Stomach (tissue), 4 donors: ENCODE results near the gene DBNDD1.

Experiments
- EP300 ChIP-seq: sonication (generic); formaldehyde crosslinking; IDR thresholded peaks from one replicate; pipeline ENCODE4 v1.6.1; 2017; ENCODE audit warnings: antibody characterized with exemption
- POLR2A ChIP-seq, 4 donors: fragments of 450-650 bp; IDR thresholded peaks; one replicate each; pipeline ENCODE4 v1.6.1; 2016; ENCODE audit warnings: antibody characterized with exemption in 4 of 4, control low read depth in 2 of 4, mild to moderate bottlenecking in 1 of 4, moderate library complexity in 1 of 4
- POLR2AphosphoS5 ChIP-seq, 3 donors: sonication (generic); formaldehyde crosslinking; IDR thresholded peaks; one replicate each; pipeline ENCODE4 v1.6.1; 2016; ENCODE audit warnings: antibody characterized with exemption in 3 of 3
- TF ChIP-seq, protein P1 (sequence below), 7 experiments: fragments of 450-650 bp in 4 of 7; fragments of 200-600 bp in 3 of 7; sonication (generic) in 3 of 7; IDR thresholded peaks; one replicate each; pipeline ENCODE4 v1.5.1; 2016 to 2019; ENCODE audit warnings: antibody characterized with exemption in 7 of 7, control low read depth in 2 of 7, mild to moderate bottlenecking in 1 of 7

DNA sequence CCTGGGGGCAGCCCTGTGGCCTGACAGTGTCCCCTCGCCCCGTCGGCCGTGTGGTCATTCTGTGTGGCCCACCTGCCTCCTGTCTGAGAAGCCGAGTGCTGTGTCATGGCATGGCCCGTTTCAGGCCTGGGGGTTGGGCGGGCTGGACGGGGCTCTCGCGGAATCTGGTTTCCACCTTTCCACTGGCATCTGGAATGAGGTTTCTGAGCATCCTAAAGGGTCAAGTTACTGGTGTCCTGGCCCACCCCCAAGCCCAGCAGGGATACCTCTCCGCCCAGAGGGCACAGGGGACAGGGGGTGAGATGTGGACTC, 7.8 kb downstream of the DBNDD1 start:
- TF ChIP-seq POLR2A (IDR thresholded peaks at IDR 0.05) (no peak), EP300 (no peak), POLR2AphosphoS5 (IDR thresholded peaks at IDR 0.05) (no peak)
- TF ChIP-seq, protein P1, sequence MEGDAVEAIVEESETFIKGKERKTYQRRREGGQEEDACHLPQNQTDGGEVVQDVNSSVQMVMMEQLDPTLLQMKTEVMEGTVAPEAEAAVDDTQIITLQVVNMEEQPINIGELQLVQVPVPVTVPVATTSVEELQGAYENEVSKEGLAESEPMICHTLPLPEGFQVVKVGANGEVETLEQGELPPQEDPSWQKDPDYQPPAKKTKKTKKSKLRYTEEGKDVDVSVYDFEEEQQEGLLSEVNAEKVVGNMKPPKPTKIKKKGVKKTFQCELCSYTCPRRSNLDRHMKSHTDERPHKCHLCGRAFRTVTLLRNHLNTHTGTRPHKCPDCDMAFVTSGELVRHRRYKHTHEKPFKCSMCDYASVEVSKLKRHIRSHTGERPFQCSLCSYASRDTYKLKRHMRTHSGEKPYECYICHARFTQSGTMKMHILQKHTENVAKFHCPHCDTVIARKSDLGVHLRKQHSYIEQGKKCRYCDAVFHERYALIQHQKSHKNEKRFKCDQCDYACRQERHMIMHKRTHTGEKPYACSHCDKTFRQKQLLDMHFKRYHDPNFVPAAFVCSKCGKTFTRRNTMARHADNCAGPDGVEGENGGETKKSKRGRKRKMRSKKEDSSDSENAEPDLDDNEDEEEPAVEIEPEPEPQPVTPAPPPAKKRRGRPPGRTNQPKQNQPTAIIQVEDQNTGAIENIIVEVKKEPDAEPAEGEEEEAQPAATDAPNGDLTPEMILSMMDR (IDR thresholded peaks at IDR 0.05), result no peak
